ENCODE measurements around the gene ANKRD45. TPM values are rescaled to one million over a fixed set of nuclear protein-coding genes. Genes with fewer than 3 reads are reported as not detected.
"Not testable (repeated sequence)": the region's sequence is repeated elsewhere in the genome, so short reads cannot be mapped to it uniquely, and the experiment has no call there.

Gene ANKRD45
- polyA plus RNA-seq, 3 donors, result 4.2 to 5.8 (median 4.4) TPM

DNA sequence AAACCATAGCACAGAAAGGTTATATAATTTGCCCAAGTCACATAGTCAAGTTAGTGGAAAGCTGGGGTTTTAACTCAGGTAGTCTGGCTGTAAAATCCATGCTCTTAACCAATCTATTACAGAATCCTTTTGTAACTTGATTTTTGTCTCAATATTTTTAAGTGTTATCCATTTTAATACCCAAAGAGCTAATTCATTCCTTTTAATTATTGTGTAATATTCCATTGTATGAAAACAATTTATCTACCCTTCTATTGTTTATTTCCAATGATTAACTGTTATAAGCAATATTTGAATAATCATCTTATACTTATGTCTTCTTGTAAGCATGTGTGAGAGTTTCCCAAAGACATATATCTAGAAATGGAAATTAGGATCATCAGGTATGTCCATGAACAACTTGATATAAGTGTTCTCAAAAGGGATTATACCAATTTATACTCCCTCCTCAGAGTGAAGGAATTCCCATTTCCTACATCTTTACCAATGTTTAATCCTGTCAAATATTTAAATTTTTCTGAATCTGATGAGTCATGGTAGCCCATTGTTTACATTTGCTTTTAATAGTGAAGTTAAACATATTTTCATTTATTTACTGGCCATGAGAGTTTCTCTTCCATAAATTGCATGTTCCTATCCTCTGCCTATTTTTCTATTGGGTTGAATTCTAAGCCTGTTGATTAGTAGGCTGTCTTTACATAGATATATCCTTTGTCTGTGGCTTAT, 20.6 kb downstream of the ANKRD45 start:
- DNase-seq, result no peak

DNA sequence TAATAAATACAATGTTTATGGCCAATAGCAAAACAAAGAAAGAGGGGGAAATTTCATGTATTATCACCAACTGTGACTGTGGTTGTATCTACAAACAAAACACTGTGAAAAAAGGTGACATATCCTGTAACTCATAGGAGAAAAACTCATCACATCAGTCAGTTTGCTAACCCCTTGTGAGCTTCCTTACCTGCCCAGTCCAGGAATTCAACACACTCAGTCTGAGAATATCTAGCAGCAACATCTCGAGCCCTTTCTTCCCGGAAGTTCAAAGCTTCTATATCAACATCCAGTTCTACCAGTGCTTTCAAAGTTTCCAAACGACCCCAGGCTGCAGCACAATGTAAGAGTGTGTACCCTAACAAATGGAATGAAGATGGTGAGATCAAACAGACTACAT, 23.0 kb downstream of the ANKRD45 start:
- DNase-seq, result no peak

GRCh38 chr1:173642450-173643139, 27.1 kb downstream of the ANKRD45 start:
- not testable (repeated sequence) for DNase-seq

- no peak for DNase-seq
Observed at GRCh38 chr1:173639102-173639501, 30.5 kb downstream of the ANKRD45 start.

DNA sequence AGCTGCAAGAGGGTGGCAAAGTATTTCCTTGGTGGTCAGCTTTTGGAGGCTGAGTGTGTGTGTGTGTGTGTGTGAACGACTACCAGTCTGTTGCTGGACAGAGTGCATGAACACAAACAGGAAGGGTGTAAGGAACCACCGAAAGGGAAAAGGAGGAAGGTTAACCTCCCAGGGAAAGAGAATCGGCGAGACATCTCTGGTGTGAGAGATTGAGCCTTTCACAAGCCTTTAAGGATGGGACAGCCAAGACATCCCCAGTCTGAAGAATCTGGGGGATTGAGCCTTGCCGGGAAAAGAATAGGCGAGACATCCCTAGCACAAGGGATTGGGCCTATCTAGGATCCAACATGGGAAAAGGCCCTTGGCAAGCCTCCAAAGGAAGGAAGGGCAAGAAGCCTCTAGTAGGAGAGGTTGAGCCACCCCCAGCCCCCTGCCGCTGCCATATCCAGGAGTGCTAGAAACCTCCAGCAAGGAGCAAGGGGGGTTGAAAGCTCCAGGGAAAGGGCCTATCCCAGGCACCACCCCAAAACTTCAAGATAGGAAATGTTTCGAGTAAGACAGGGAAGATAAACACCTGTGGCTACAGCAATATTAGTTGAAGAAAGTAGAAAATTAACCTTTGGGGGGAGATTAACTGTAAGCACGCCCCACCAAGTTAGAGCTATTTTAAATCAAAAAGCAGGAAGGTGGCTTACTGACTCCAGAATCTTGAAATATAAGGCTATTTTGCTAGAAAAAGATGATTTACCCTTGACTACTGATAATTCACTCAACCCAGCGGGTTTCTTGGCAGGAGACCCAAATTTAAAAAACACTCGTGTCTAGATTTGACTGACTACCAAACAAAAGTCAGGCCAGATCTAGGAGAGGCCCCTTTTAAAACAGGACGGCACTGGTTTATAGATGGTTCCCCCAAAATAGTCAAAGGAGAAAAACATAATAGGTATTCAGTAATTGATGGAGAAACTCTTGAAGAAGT, 31.3 kb downstream of the ANKRD45 start:
- DNase-seq, result no peak

GRCh38 chr1:173637236-173638042, 32.2 kb downstream of the ANKRD45 start:
- not testable (repeated sequence) for DNase-seq

GRCh38 chr1:173635116-173635515, 34.5 kb downstream of the ANKRD45 start, which contains the start of gene TEX50:
TSS of gene TEX50 (plus strand) at chr1:173635338. CDS start at chr1:173635522, 184 bp downstream.
- no peak for DNase-seq

DNA sequence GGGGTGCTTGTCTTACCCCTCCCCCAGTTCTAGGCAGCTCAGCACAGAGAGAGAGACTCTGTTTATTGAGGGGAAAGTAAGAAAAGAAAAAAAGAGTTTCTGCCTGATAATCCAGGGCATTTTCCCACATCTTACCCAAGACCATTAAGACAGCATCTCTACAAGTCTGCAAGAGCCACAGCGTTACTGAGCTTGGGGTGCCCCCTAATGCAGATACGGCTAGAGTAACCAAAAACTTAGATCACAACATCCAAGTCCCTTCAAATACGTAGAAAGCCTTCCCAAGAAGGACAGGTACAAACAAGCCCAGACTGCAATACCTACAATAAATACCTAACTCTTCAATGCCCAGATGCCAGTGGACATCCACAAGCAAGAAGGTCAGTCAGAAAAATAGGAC, 40.8 kb downstream of the ANKRD45 start:
- no peak for DNase-seq

- DNase-seq, result no peak
Observed at GRCh38 chr1:173627269-173627668, 42.4 kb downstream of the ANKRD45 start.

GRCh38 chr1:173616859-173617258, 52.8 kb downstream of the ANKRD45 start:
- DNase-seq, result no peak

DNA sequence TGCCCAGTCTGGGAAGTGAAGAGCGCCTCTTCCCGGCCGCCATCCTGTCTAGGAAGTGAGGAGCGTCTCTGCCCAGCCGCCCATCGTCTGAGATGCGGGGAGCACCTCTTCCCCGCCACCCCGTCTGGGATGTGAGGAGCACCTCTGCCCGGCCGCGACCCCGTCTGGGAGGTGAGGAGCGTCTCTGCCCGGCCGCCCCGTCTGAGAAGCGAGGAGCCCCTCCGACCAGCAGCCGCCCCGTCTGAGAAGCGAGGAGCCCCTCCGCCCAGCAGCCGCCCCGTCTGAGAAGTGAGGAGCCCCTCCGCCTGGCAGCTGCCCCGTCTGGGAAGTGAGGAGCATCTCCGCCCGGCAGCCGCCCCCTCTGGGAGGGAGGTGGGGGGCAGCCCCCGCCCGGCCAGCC, 56.6 kb downstream of the ANKRD45 start:
- not testable (repeated sequence) for DNase-seq

DNA sequence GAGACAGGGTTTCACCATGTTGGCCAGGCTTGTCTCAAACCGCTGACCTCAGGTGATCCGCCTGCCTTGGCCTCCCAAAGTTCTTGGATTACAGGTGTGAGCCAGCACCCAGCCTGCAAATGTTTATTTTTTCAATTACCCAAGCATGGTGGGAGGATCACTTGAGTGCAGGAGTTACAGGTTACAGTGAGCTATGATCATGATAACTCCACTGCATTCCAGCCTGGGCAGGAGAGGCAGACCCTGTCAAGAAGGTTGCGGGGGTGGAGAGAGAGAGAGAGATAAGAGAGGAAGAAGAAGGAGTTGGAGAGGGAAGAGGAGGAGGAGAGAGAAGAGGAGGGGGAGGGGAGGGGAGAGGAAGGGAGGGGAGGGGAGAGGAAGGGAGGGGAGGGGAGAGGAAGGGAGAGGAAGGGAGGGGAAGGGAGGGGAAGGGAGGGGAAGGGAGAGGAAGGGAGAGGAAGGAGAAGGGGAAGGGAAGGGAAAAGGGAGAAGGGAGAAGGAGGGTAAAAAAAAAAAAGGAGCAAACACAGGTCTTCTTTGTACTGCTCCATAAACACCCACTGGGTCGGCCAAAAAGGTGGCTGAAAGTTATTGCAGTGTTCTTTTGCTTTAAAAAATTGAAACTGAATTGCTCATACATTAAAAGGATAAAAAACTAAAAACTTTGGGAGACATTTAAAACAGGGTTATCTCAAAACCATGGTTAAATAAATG, 61.0 kb downstream of the ANKRD45 start:
- no peak for DNase-seq

DNA sequence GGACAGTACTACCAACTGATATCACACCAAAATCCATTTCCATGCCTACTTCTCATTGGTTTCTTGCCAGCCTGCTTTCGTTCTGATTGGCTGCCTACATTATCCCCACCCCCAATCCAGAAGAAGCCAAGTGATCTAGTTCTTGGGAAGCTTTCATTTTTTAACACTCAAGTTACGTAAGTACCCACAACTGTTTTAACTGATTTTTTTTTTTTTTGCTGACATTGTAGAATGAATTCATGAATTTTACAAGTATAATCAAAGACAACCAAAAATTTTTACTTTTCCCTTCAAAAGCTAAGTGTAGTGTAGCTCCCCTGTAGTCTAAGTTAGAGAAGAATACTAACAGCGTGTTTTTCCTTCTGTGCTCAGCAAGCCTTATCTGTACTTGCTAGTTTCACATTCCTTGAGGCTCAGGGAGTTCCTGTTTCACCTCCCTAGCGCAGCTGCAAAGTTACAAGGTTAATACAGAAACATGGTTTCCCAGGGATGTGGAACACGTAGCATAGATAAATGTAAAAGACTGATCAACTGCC, 66.5 kb downstream of the ANKRD45 start, which contains the start of gene SLC9C2:
TSS of gene SLC9C2 (minus strand) at position 17 of the 536 bp plus-strand sequence. CDS start 1,296 bp downstream, outside the sequence.
- DNase-seq, result no peak

DNA sequence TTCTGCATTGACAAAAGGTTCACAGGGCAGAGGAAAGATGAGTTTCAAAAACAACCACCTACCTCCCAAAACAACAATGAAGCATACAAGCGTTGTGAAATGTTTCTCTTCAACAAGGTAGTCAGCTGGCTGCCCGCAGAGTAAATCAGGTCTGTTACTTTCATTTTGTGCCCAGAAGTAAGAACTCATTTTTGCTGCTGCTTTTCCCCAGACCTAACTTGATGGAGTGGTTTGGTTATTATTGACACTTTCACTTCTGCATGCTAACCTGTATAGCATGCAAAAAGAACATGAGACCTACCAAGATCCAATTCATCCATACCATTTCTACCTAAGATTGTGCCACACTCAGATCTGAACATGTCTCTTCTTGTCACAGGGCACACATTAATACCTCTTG, 68.1 kb downstream of the ANKRD45 start:
- DNase-seq, result no peak

DNA sequence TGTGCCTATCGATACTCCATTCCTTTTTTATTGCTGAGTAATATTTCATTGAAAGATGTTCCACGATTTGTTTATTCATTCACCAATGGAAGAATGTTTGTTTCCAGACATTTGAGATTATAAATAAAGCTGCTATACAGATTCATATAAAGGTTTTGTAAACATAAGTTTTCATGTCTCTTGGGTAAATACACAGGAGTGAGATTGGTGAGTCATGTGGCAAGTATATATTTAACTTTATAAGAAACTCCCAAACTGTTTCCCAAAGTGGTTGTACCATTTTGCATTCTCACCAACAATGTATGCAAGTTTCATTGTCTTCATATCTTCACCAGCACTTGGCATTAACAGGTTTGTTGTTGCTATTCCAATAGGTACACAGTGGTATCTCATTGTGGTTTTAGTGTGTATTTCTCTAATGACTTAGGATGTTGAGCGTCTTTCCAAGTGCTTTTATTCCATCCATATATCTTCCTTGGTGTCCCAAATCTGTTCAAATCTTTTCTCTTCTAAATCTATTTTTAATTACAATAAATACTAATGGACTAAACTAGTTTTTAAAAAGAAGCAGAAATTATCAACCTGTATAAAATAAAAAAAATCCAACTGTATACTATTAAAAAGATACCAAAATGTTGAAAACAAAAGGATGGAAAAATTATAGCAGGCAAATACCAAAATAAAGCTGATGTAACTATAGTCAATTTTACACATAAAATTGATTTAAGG, 73.4 kb downstream of the ANKRD45 start:
- DNase-seq, result no peak

DNA sequence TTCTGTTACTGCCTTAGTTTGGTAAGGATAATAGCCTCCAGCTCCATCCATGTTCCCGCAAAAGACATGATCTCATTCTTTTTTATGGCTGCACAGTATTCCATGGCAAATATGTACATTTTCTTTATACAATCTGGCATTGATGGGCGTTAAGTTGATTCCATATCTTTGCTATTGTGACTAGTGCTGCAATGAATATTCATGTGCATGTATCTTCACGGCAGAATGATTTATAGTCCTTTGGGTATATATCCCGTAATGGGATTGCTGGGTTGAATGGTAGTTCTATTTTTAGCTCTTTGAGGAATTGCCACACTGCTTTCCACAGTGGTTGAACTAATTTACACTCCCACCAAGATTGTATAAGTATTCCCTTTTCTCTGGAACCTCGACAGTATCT, 78.5 kb downstream of the ANKRD45 start:
- not testable (repeated sequence) for DNase-seq

GRCh38 chr1:173590557-173590956, 79.1 kb downstream of the ANKRD45 start:
- no peak for DNase-seq

- DNase-seq, result no peak
Observed at GRCh38 chr1:173581383-173582079, 88.1 kb downstream of the ANKRD45 start.

DNA sequence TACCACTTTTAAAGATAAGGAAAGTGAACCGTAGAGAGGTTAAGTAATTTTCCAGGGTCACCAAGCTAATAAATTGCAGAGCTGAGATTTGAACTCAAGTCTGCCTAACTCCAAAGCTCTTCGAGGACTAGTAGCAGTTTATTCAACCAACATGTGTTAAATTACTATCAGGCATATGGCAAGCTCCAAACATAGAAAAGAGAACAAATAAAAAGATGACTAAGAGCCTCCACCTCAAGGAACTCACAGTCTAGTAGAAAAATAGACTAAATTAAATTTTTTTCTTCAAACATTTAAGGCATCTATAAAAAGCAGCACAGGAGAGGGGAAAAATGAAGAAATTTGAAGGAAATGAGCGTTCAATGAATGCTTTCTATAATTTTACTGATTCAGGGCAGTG, 89.0 kb downstream of the ANKRD45 start:
- no peak for DNase-seq
